Transverse colon (tissue), 4 donors: Measurements from ENCODE around the gene WFDC1.

Experiments used
- POLR2A ChIP-seq: fragments of 450-650 bp; IDR thresholded peaks from one replicate; pipeline ENCODE4 v1.6.1; 2016; ENCODE audit warnings: antibody characterized with exemption, mild to moderate bottlenecking, moderate library complexity
- POLR2AphosphoS5 ChIP-seq, 3 donors: sonication (generic); formaldehyde crosslinking; IDR thresholded peaks; one replicate each; pipeline ENCODE4 v1.6.1; 2016; ENCODE audit warnings: antibody characterized with exemption in 3 of 3
- TF ChIP-seq, protein P1 (sequence below), 5 experiments: fragments of 200-600 bp in 3 of 5; fragments of 450-650 bp in 2 of 5; sonication (generic) in 3 of 5; IDR thresholded peaks; 1 replicate in 2 of 5; 2 replicates in 3 of 5; pipeline ENCODE4 v1.5.1; 2016 to 2017; ENCODE audit warnings: antibody characterized with exemption in 5 of 5, inconsistent platforms in 3 of 5, mild to moderate bottlenecking in 2 of 5, moderate library complexity in 1 of 5

- TF ChIP-seq, protein P1, sequence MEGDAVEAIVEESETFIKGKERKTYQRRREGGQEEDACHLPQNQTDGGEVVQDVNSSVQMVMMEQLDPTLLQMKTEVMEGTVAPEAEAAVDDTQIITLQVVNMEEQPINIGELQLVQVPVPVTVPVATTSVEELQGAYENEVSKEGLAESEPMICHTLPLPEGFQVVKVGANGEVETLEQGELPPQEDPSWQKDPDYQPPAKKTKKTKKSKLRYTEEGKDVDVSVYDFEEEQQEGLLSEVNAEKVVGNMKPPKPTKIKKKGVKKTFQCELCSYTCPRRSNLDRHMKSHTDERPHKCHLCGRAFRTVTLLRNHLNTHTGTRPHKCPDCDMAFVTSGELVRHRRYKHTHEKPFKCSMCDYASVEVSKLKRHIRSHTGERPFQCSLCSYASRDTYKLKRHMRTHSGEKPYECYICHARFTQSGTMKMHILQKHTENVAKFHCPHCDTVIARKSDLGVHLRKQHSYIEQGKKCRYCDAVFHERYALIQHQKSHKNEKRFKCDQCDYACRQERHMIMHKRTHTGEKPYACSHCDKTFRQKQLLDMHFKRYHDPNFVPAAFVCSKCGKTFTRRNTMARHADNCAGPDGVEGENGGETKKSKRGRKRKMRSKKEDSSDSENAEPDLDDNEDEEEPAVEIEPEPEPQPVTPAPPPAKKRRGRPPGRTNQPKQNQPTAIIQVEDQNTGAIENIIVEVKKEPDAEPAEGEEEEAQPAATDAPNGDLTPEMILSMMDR (IDR thresholded peaks at IDR 0.05), result no peak
- TF ChIP-seq POLR2AphosphoS5 (IDR thresholded peaks at IDR 0.05), result no peak
- TF ChIP-seq POLR2A, result no peak
Measured at GRCh38 chr16:84266451-84266850, 28.2 kb upstream of the WFDC1 start.
